ENCODE results near the gene COL9A3. TPM values are rescaled to one million over a fixed set of nuclear protein-coding genes. Genes with fewer than 3 reads are reported as not detected.

The COL9A3 gene
- total RNA-seq, 1 experiment from 2014 or later = 46.6 TPM

DNA sequence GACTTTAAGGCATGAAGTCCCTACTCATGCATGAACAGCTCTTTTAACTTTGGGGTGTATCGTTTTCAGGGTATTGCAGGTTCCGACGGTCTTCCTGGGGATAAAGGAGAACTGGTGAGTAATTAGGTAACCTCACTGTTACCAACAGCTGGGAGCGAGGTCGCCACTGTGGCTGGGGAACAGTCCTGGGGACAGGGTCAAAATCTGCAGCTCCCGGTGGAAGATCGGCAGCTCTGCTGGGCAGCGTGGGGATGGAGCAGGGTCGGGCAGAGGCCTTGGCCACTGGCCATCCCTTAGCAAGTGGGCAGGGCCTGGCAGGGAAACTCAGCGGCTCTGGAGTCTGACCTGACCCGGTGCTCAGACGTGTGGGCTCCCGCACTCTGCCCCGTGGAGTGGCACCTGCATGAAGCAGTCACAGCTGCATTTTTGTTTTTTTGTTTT is 16.1 kb downstream of the COL9A3 start:
- TF ChIP-seq TCF7L2 (IDR thresholded peaks at IDR 0.05; ENCODE audit: low read depth, low read length) (no peak), SIN3A (IDR thresholded peaks at IDR 0.05; ENCODE audit: borderline replicate concordance, insufficient read depth, low read depth, low read length) (no peak), REST (IDR thresholded peaks at IDR 0.05; ENCODE audit: insufficient read depth in 1 of 2, low read depth in 2 of 2, low read length in 1 of 2) (no peak), POLR2AphosphoS5 (IDR thresholded peaks at IDR 0.05; ENCODE audit: low read depth, low read length) (no peak)
- TF ChIP-seq, protein P1, sequence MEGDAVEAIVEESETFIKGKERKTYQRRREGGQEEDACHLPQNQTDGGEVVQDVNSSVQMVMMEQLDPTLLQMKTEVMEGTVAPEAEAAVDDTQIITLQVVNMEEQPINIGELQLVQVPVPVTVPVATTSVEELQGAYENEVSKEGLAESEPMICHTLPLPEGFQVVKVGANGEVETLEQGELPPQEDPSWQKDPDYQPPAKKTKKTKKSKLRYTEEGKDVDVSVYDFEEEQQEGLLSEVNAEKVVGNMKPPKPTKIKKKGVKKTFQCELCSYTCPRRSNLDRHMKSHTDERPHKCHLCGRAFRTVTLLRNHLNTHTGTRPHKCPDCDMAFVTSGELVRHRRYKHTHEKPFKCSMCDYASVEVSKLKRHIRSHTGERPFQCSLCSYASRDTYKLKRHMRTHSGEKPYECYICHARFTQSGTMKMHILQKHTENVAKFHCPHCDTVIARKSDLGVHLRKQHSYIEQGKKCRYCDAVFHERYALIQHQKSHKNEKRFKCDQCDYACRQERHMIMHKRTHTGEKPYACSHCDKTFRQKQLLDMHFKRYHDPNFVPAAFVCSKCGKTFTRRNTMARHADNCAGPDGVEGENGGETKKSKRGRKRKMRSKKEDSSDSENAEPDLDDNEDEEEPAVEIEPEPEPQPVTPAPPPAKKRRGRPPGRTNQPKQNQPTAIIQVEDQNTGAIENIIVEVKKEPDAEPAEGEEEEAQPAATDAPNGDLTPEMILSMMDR (IDR thresholded peaks at IDR 0.05) = no peak
- in situ Hi-C loops (cut with HindIII; ENCODE audit: low pct_unique_long_range_greater_than_20kb, low sequenced_read_pairs) (no loop called here), intact Hi-C loops (cut with micrococcal nuclease; ENCODE audit: unreplicated experiment) (no loop called here)
- ChIA-PET POLR2A (no interaction called here), CTCF (no interaction called here)
- Histone ChIP-seq H3K27ac (ENCODE audit: low read length) (no peak overlapping the region), H3K4me1 (ENCODE audit: control insufficient read depth, insufficient read depth, low read length) (peaks cover 8% of the 10 kb centered on the region), H3K27me3 (ENCODE audit: control insufficient read depth, insufficient read depth, low read length) (no peaks in the 10 kb centered on the region), H3K9me3 (ENCODE audit: control insufficient read depth, insufficient read depth, low read depth, low read length) (no peaks in the 10 kb centered on the region), H3K36me3 (ENCODE audit: control insufficient read depth, insufficient read depth, low read length) (no peaks in the 10 kb centered on the region), H3K4me3 (ENCODE audit: low read depth in 2 of 2, low read length in 2 of 2) (no peak overlapping the region)
- ATAC-seq = no peak
- no peak for DNase-seq (ENCODE audit: low read depth, low spot score)
- no TSS peak for BruUV-seq (replicated peaks)

GRCh38 chr20:62834967-62835730 is 18.3 kb downstream of the COL9A3 start:
- in situ Hi-C loops (cut with HindIII; ENCODE audit: low pct_unique_long_range_greater_than_20kb, low sequenced_read_pairs) (no loop called here), intact Hi-C loops (cut with micrococcal nuclease; ENCODE audit: unreplicated experiment) (no loop called here)
- ATAC-seq (no peak), DNase-seq (ENCODE audit: low read depth, low spot score) (no peak)
- TF ChIP-seq REST (IDR thresholded peaks at IDR 0.05; ENCODE audit: insufficient read depth in 1 of 2, low read depth in 2 of 2, low read length in 1 of 2) (no peak), SIN3A (IDR thresholded peaks at IDR 0.05; ENCODE audit: borderline replicate concordance, insufficient read depth, low read depth, low read length) (no peak), TCF7L2 (IDR thresholded peaks at IDR 0.05; ENCODE audit: low read depth, low read length) (no peak), POLR2AphosphoS5 (IDR thresholded peaks at IDR 0.05; ENCODE audit: low read depth, low read length) (no peak)
- TF ChIP-seq, protein P1 (IDR thresholded peaks at IDR 0.05) = no peak
- H3K27me3 ChIP-seq (ENCODE audit: control insufficient read depth, insufficient read depth, low read length) = no peaks in the 10 kb centered on the region
- no peak overlapping the region for H3K27ac ChIP-seq (ENCODE audit: low read length)
- H3K9me3 ChIP-seq (ENCODE audit: control insufficient read depth, insufficient read depth, low read depth, low read length) = no peaks in the 10 kb centered on the region
- peaks cover 8% of the 10 kb centered on the region for H3K4me1 ChIP-seq (ENCODE audit: control insufficient read depth, insufficient read depth, low read length)
- H3K4me3 ChIP-seq (ENCODE audit: low read depth in 2 of 2, low read length in 2 of 2) = no peak overlapping the region
- H3K36me3 ChIP-seq (ENCODE audit: control insufficient read depth, insufficient read depth, low read length) = no peaks in the 10 kb centered on the region
- ChIA-PET POLR2A (no interaction called here), CTCF (no interaction called here)
- BruUV-seq (replicated peaks) = no TSS peak
